Posterior cingulate gyrus (tissue), 11 donors: ENCODE measurements around the gene TSSK6.

Experiments used
- DNase-seq, 10 donors: peaks; one replicate each; pipeline versions ENCODE4 v3.0.0 to v3.0.0-alpha.2; 2020 to 2021; ENCODE audit warnings: mixed read lengths in 3 of 10
- intact Hi-C: fragments of 100-400 bp; cut with DNase I; formaldehyde crosslinking; loops from one replicate; pipeline ENCODE4 v1.15.1; 2023

The TSSK6 gene

GRCh38 chr19:19472106-19472505 lies 43.2 kb downstream of the TSSK6 start:
- DNase-seq, result peak in 1 of 10 donors; percentile 9
- intact Hi-C loops, result loop anchor here (10.0 kb wide), 1 partner anchor 47 kb away; no protein-coding TSS in a partner anchor

GRCh38 chr19:19471682-19472081 lies 43.7 kb downstream of the TSSK6 start:
- intact Hi-C loops, result loop anchor here (10.0 kb wide), 1 partner anchor 47 kb away; no protein-coding TSS in a partner anchor
- peak in 1 of 10 donors; percentile 25 for DNase-seq

GRCh38 chr19:19470579-19470978 lies 44.8 kb downstream of the TSSK6 start:
- intact Hi-C loops, result loop anchor here (10.0 kb wide), 1 partner anchor 46 kb away; no protein-coding TSS in a partner anchor
- DNase-seq, result no peak

GRCh38 chr19:19468424-19469050 lies 46.8 kb downstream of the TSSK6 start:
- DNase-seq, result no peak
- intact Hi-C loops, result no loop called here

GRCh38 chr19:19466201-19466600 lies 49.1 kb downstream of the TSSK6 start:
- peak in 3 of 10 donors; percentile 10 to 78 (median 21) for DNase-seq
- intact Hi-C loops, result no loop called here

- peak in 3 of 10 donors; percentile 39 to 79 (median 72) for DNase-seq
- intact Hi-C loops, result no loop called here
Measured at GRCh38 chr19:19465436-19466070, 49.8 kb downstream of the TSSK6 start.

GRCh38 chr19:19464339-19465098 lies 50.8 kb downstream of the TSSK6 start:
- DNase-seq, result peak in 3 of 10 donors; percentile 41 to 59 (median 49)
- intact Hi-C loops, result no loop called here
